Measurements from ENCODE around the gene C1orf116.
A peak's percentile ranks its signal among the peaks of the same experiment; 100 is the strongest.

C1orf116 gene

DNA sequence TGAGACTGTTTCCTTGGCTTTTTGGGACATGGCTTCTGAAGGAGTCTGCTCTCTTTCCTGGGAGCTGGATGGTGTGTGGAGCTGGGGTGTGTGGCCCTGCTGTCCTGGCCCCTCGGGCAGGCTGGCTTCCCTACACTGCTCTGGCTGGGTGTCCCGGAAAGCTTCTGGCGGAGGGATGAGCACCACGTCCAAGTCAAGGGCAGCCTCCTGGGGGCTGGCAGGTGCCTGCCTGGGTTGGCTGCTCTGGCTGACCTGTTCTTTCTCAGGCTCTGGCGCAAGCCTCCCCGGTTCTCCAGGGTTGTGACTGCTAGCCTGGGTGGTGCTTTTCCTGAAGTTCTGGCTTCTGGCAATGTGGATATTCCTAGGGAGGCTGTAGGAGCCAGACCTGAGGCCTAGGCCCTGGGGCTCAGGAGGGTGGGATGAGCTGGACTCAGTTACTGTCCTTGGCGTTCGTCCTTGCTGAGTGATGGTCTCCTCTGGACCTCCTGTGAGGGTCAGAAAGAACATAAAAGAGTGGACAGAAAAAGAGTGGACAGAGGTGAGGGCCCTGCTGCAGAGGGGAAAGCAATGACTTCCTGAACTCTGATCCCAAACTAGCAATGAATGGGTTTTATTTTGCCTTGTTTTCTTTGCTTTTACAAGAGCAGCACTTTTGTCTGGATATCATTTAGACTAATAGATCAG, 9.4 kb downstream of the C1orf116 start:
- peak overlapping the region; percentile 99 for H3K27ac ChIP-seq
- TF ChIP-seq, protein P1, sequence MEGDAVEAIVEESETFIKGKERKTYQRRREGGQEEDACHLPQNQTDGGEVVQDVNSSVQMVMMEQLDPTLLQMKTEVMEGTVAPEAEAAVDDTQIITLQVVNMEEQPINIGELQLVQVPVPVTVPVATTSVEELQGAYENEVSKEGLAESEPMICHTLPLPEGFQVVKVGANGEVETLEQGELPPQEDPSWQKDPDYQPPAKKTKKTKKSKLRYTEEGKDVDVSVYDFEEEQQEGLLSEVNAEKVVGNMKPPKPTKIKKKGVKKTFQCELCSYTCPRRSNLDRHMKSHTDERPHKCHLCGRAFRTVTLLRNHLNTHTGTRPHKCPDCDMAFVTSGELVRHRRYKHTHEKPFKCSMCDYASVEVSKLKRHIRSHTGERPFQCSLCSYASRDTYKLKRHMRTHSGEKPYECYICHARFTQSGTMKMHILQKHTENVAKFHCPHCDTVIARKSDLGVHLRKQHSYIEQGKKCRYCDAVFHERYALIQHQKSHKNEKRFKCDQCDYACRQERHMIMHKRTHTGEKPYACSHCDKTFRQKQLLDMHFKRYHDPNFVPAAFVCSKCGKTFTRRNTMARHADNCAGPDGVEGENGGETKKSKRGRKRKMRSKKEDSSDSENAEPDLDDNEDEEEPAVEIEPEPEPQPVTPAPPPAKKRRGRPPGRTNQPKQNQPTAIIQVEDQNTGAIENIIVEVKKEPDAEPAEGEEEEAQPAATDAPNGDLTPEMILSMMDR (conservative IDR thresholded peaks at IDR 0.05): no peak
- TF ChIP-seq ZFX (IDR thresholded peaks at IDR 0.05): no peak

DNA sequence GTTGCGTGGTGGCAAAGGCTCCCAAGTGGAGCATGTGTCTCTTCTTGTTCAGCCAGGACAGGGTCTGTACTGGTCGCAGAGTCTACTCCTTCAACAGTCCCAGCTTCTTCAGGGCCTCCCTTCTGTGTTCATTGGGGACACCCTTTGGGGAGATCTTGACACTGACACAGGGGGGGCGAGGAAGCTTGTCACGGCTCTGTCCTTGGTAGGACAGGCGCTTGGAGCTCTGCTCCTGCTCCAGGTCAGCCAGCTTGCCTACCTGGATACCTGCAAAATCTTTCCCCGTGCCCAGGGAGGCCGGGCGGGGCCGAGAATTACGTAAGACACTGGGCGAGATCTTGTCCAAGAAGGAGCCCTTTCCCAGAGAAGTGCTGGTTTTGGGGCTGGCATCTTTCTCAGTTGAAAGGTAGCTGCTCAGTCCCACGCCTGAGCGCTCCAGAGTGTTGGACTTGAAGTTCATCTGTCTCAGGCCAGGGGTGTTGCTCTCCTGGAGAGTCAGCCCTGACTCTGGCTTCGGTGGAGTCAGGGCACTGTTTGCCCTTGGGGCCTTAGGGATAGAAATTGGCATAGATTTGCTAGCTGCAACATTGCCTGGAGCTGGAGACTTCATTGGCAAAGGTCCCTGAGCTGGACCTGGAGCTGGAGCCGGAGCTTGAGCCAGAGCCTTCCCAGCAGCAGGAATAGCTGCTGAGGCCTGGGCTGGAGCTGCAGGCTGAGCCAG, 10.5 kb downstream of the C1orf116 start:
- peak overlapping the region; percentile 99 for H3K27ac ChIP-seq
- no peak for TF ChIP-seq ZFX (IDR thresholded peaks at IDR 0.05)
- TF ChIP-seq, protein P1 (conservative IDR thresholded peaks at IDR 0.05): no peak

DNA sequence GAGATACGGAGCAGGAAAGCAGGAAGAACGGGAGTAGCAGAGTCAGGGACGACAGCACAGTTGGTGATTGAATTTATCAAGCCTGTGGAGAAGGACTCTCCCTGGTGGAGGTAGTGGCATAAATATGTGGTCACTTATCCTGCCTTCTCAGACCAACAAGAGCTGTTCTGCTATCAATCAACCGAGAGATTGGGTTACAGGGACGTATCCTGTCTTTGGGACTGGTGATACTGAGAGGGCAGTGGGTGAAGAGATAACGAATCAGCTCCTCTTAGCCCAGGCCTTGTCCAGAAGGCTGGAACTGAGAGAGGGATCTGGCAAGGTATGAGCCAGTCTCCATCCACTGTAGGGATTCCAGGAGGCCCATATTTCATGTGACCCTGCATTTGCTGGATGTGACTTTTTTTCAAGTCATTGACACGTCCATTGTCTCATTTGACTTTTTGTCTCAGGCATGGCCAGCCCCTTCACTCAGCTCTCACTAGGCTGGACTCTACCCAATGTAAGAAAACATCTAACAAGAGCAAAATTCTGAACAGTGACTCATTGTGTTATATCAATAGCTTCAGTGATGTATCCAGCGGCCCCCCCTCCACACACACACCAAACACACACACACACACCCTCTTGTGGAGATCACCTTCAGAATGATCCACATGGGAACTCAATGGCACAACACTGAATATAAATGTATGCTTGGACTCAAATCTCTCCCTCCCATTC, 11.3 kb downstream of the C1orf116 start:
- peak overlapping the region; percentile 99 for H3K27ac ChIP-seq
- TF ChIP-seq, protein P1 (conservative IDR thresholded peaks at IDR 0.05): no peak
- no peak for TF ChIP-seq ZFX (IDR thresholded peaks at IDR 0.05)

DNA sequence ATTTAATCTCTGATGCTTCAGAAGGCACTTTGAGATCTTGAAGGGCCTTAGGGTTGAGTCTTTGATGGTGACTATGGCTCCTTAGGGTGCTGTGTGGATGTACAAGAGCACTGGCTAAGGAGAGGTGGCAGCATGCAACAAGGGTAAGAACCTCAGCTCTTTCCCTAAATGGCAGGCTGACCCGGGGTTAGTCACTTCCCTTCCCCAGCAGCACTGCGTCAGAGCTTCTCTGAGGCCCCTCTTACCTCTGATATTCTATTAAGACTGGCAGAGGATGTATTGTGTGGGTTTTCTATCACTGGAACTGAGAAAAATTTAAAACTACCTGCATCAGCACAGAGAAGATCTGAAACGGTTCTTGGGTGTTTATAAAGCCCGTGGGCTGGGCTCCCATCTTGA, 11.8 kb downstream of the C1orf116 start:
- peak overlapping the region; percentile 5 for H3K27ac ChIP-seq

DNA sequence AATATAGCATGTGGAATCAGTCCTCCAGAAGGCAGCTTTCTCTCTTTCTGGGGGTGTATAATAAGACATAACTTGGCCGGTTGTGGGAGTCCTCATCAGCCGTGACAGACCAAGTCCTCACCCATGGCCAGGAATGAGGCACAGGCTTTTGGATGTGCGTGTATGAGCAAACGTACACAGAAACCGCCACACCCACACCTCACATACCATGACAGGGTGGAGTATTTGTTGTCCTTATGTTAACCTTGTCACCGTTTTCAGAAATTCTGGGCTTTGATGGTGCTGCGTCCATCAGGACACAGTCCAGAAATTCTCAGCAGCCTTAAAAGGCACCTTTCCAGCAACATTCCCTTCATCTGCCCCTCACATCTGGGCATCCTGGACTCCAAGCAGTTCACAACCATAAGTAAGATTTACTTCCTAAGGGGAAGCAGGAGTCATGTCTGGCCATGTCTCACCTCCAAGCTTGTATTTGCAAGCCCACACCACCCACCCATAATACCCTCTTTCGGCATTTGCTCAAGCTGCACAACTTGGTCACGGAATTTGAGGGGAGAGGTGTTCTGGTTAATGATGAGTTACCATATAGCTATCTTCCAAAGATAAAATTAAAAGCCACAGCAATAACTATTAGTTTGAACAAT, 12.4 kb downstream of the C1orf116 start:
- no peak for TF ChIP-seq ZFX (IDR thresholded peaks at IDR 0.05)
- TF ChIP-seq, protein P1 (conservative IDR thresholded peaks at IDR 0.05): no peak
- H3K27ac ChIP-seq: peak overlapping the region; percentile 5

More for the DNA sequence above, 11.8 kb downstream of the C1orf116 start:
- no peak for TF ChIP-seq ZFX (IDR thresholded peaks at IDR 0.05)
- TF ChIP-seq, protein P1 (conservative IDR thresholded peaks at IDR 0.05): no peak

DNA sequence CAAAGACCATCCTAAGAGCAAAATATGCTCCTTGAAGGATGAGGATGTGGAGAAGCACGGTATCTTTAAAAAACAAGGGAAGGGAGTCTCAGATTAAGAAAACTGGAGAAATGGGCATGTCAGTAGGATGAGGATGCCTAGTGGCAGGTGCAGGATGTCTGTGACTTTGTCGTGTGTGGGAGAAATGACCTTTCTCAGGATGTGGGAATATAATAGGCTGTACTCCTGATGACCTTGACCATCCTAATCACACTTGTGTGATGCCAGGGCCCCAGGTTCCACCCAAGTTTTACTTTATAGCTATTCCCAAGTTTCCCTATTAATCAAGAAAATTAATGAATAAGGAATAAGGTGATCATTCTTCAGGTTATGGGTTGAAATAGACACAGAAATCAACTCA, 12.9 kb downstream of the C1orf116 start:
- H3K27ac ChIP-seq: no peak overlapping the region

More for the DNA sequence above, 12.9 kb downstream of the C1orf116 start:
- TF ChIP-seq, protein P1 (conservative IDR thresholded peaks at IDR 0.05): no peak
- TF ChIP-seq ZFX (IDR thresholded peaks at IDR 0.05): no peak

Data from C4-2B (cell line).